Testis (tissue), 2 donors: Measurements from ENCODE around the gene CNNM3.

Experiments used
- POLR2A ChIP-seq: fragments of 450-650 bp; IDR thresholded peaks from one replicate; pipeline ENCODE4 v1.6.1; 2017; ENCODE audit warnings: antibody characterized with exemption, mild to moderate bottlenecking, moderate library complexity
- TF ChIP-seq, protein P1 (sequence below), 3 experiments: fragments of 450-650 bp in 2 of 3; fragments of 200-600 bp in 1 of 3; sonication (generic) in 1 of 3; IDR thresholded peaks; one replicate each; pipeline ENCODE4 v1.5.1; 2016 to 2019; ENCODE audit warnings: antibody characterized with exemption in 3 of 3, mild to moderate bottlenecking in 2 of 3, moderate library complexity in 1 of 3

DNA sequence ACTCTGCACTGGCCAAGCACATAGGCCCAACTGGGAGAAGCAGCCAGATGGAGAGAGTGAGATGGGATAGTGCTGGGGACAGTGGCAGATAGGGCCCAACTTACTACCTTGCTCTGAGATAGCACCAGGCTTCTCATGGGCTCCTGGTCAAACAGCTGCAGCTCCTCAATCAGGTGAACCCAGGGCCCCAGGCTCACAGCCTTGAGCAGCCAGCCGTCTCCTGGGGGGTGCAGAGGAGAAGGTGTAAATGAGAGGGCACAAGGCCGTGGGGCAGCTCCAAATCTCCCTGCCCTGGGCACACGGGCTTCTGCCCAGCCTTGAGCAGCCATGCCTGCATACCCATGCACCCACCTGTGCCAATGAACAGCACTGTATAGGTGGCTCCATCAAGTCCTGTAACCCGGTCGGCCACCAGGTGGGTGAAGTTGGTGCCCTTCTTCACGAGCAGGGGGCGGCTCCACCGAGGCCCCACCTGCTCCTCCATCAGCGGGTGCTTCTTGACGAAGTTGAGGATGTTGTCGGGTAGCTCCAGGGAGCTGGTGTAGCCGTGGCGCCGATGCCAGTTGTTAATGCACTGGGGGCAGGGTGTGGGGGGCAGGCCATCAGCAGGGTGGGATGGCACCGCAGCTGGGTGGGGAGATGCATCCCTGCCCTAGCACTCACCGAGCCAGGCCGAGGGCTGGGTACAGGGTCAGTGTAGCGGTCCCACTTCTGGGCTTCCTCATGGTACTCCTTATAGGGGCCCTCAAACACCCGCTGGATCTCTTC, 47.7 kb downstream of the CNNM3 start:
- TF ChIP-seq, protein P1, sequence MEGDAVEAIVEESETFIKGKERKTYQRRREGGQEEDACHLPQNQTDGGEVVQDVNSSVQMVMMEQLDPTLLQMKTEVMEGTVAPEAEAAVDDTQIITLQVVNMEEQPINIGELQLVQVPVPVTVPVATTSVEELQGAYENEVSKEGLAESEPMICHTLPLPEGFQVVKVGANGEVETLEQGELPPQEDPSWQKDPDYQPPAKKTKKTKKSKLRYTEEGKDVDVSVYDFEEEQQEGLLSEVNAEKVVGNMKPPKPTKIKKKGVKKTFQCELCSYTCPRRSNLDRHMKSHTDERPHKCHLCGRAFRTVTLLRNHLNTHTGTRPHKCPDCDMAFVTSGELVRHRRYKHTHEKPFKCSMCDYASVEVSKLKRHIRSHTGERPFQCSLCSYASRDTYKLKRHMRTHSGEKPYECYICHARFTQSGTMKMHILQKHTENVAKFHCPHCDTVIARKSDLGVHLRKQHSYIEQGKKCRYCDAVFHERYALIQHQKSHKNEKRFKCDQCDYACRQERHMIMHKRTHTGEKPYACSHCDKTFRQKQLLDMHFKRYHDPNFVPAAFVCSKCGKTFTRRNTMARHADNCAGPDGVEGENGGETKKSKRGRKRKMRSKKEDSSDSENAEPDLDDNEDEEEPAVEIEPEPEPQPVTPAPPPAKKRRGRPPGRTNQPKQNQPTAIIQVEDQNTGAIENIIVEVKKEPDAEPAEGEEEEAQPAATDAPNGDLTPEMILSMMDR (IDR thresholded peaks at IDR 0.05): no peak
- no peak for TF ChIP-seq POLR2A
